LNCaP clone FGC (cell line): Measurements from ENCODE around the gene CDKN2B-AS1.
"Not testable (repeated sequence)": the region's sequence is repeated elsewhere in the genome, so short reads cannot be mapped to it uniquely, and the experiment has no call there.

Source experiments
- DNase-seq: peaks from one replicate; pipeline ENCODE4 v3.0.0-alpha.2; 2011; ENCODE audit warnings: low read depth
- H3K4me3 ChIP-seq: 2 replicates; pipeline ENCODE4 v1.5.1; 2011; ENCODE audit warnings: mild to moderate bottlenecking, low read depth, low read length, control low read depth
- CTCF ChIP-seq: IDR thresholded peaks from 2 replicates; pipeline ENCODE4 v1.5.1; 2012; ENCODE audit warnings: mild to moderate bottlenecking; ENCODE audit not compliant: control insufficient read depth, insufficient read depth; ENCODE audit errors: extremely low read depth

Gene CDKN2B-AS1

GRCh38 chr9:22052376-22052945 lies 57.9 kb downstream of the CDKN2B-AS1 start:
- DNase-seq, result no peak
- no peak for TF ChIP-seq CTCF
- H3K4me3 ChIP-seq, result no peak overlapping the region

GRCh38 chr9:22053178-22053577 lies 58.6 kb downstream of the CDKN2B-AS1 start:
- no peak for DNase-seq
- TF ChIP-seq CTCF, result no peak
- no peak overlapping the region for H3K4me3 ChIP-seq

GRCh38 chr9:22054076-22054475 lies 59.5 kb downstream of the CDKN2B-AS1 start:
- DNase-seq, result no peak
- no peak overlapping the region for H3K4me3 ChIP-seq
- TF ChIP-seq CTCF, result no peak

DNA sequence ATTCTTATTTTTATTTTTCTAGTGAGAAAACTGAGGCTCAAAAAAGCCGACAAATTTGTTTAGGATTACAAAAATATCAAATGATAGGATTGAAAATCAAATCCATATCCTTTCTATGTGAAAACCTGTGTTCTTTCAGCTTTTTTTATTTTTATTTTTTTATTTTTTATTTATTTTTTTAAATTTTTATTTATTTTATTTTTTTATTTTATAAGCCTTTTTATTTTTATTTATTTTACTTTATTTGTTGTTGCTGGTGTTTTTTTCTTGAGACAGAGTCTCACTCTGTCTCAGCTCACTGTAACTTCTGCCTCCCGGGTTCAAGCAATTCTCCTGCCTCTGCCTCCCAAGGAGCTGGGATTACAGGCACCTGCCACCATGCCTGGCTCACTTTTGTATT lies 59.9 kb downstream of the CDKN2B-AS1 start:
- H3K4me3 ChIP-seq, result no peak overlapping the region
- no peak for DNase-seq
- TF ChIP-seq CTCF, result no peak

DNA sequence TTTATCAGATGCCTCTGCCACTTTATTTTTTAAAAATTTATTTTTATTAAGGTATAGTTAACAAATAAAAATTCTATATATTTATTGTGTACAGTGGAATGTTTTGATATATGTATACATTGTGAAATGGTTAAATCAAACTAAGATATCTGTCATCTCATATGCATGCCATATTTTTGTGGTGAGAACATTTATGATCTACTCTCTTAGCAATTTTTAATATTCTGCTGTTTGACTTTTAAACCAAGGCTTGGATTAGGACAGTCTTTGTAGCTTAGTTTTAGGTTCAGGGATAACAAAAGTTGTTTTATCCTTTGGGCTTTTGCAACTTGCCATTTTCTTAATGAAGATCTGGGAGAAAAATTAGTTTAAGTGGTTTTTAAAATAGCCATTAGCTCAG lies 60.5 kb downstream of the CDKN2B-AS1 start:
- no peak overlapping the region for H3K4me3 ChIP-seq
- DNase-seq, result no peak
- TF ChIP-seq CTCF, result no peak

DNA sequence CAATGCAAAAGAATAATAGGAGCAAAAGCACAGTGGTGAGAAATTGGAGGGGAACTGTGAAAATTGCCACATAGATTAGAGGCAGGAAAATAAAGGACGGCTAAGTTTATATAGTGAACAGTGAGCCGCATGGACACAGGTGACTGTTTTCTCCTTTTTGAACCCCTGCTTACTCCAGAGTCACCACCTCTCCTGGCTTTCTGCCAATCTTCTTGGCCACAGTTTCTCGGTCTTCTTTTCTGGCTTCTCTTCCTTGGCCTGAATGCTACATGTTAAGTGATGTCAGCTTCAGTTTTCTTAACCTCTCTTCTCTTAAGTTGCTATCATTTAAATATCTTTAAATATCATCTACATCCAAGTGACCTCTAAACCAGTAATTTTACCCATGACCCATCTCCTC lies 61.8 kb downstream of the CDKN2B-AS1 start:
- no peak for DNase-seq
- H3K4me3 ChIP-seq, result no peak overlapping the region
- no peak for TF ChIP-seq CTCF

DNA sequence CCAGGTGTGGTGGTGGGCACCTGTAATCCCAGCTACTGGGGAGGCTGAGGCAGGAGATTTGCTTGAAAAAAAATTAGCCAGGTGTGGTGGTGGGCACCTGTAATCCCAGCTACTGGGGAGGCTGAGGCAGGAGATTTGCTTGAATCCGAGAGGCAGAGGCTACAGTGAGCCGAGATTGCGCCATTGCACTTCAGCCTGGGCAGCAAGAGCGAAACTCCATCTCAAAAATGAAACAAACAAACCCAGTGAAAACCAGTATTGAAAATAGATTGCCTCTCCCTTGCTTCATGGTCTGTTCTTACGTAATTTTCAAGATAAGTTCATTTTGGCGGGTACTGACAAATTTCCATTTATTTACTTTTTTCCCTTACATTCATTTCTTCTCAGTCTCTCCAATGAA lies 63.4 kb downstream of the CDKN2B-AS1 start:
- not testable (repeated sequence) for DNase-seq, H3K4me3 ChIP-seq
